GM18517 (cell line): ENCODE results near the gene NCOA4.
"Not testable (repeated sequence)": the region's sequence is repeated elsewhere in the genome, so short reads cannot be mapped to it uniquely, and the experiment has no call there.

Experiments used
- ATAC-seq: cut with Tn5 transposase; IDR thresholded peaks from one replicate; pipeline ENCODE4 v1.9.1; 2021; ENCODE audit warnings: mild to moderate bottlenecking, moderate library complexity; ENCODE audit not compliant: unreplicated experiment

NCOA4 gene

GRCh38 chr10:45985590-45985989 is 44.8 kb downstream of the NCOA4 start:
- not testable (repeated sequence) for ATAC-seq

GRCh38 chr10:45984473-45984872 is 46.0 kb downstream of the NCOA4 start:
- ATAC-seq: not testable (repeated sequence)

DNA sequence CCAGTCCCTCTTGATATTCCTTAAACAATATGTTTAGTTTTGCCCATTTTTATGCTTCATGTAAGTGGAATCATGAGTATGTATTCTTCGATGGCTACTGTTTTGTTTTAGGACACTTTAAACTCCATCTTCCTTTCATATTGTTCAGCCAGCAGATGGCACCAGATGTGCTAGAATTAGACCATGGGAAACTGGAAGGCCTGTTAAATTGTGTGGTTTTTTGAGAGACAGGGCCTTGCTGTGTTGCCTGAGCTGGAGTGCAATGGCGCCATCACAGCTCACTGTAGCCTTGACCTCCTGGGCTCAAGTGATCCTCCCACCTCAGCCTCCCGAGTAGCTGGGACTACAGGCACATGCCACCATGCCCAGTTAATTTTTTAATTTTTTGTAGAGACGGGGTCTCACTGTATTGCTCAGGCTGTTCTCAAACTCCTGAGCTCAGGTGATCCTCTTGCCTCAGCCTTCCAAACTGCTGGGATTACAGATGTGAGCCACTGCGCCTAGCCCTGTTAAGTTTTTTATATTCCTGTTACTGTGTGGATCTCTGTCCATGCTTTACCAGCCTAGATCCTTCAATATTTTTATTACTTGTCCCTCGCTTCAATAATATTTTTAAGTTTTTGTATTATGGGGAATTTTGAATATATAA is 46.8 kb downstream of the NCOA4 start:
- not testable (repeated sequence) for ATAC-seq

DNA sequence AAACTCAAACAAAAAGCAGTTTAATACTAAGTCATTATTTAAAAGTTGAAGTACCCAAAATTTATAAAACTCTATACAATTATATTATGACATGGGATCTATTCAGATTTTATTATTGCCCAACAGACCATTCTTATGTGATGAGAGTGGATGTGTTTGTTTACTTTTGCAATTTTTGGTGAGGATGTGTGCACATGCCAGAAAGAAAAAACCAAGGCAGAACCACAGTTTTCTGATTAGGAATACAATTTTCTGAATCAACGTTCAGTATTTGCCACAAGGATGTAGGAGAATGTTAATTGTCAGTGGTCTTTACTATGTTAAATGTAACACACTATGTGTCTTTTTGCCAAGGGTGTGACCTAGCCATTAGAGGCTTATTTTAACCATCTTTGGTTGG is 49.1 kb downstream of the NCOA4 start:
- not testable (repeated sequence) for ATAC-seq

DNA sequence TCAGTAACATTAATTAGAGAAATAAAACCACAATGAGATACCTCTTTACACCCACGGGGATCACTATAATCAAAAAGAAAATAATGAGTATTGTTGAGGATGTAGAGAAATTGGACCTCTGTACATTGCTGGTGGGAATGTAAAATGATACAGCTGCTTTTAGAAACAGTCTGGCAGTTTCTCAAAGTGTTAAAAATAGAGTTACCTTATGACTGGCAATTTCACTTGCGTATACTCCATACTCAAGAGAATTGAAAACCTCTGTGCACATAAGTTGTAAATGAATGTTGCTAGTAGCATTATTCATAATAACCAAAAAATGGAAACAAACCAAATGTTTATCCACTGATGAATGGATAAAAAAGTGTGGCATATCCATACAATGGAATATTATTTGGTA is 51.9 kb downstream of the NCOA4 start:
- ATAC-seq: peak; percentile 68

GRCh38 chr10:45974041-45974440 is 56.4 kb downstream of the NCOA4 start:
- not testable (repeated sequence) for ATAC-seq

- ATAC-seq: peak; percentile 11
Measured at GRCh38 chr10:45972813-45973169, 57.6 kb downstream of the NCOA4 start.

DNA sequence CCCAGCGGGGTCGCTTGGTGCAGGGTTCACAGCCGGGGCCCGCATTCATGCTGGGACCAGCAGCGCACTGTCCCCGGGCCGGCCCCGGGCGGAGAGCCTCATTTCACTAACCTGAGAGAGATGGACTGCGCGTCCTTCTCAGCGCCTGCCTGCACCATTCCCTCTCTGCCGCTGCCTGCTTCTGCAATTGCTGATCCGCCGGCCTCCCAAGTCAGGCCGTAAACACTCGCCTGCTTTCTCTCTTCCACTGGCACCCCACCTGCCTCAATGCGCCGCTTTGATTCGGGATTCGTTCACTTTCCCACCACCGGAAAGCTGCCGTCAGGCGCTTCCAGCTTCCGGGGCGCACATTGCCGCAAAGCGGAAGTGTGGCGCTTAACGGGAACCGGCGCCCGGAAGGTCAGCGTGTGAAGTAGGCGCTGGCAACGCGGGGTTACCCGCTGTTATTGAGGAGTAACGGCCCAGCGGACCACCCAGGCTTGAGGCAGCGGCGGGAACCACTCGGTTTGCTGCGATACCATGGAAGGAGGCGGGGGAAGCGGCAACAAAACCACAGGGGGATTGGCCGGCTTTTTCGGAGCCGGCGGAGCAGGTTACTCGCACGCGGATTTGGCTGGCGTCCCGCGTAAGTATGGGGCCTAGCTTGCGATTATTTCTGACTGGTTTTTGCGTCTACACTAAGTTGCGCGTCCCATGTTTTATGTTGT is 58.2 kb downstream of the NCOA4 start, which contains the start of gene TIMM23:
TSS of gene TIMM23 (plus strand) at position 384 of the 707 bp plus-strand sequence. CDS start at position 520, 136 bp downstream.
- ATAC-seq: peak; percentile 67

DNA sequence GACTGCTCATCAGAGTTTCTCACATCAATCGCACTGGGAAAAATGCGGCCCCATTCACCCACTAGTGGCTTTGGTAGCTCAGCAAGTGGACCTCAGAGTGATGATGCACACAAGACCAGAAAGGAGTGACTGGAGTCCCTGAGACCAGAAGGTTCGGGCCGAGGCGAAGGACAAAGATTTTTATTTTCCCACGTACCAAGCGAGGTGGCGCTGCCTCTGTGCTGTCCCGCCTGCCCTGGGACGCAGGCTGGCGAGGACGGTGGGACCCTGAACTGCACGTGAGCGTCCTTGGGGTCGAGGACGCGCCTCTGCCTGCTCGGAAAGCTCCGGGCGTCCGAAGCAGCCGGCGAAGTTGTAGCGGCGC is 58.7 kb downstream of the NCOA4 start:
- peak; percentile 31 for ATAC-seq

DNA sequence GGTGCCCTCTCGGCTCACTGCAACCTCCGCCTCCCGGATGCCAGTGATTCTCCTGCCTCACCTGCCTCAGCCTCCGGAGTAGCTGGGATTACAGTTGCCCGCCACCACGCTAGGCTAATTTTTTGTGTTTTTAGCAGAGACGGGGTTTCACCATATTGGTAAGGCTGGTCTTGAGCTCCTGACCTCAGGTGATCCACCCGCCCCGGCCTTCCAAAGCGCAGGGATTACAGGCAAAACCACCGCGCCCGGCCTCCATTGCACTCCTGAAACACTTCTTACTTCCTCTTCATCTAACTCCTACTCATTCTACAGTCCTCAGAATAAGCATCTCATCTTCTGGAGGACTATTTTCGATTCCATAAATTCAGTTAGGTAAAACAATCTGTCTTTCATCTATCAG is 59.4 kb downstream of the NCOA4 start:
- ATAC-seq: not testable (repeated sequence)

- not testable (repeated sequence) for ATAC-seq
Measured at GRCh38 chr10:45962686-45963452, 67.6 kb downstream of the NCOA4 start.

DNA sequence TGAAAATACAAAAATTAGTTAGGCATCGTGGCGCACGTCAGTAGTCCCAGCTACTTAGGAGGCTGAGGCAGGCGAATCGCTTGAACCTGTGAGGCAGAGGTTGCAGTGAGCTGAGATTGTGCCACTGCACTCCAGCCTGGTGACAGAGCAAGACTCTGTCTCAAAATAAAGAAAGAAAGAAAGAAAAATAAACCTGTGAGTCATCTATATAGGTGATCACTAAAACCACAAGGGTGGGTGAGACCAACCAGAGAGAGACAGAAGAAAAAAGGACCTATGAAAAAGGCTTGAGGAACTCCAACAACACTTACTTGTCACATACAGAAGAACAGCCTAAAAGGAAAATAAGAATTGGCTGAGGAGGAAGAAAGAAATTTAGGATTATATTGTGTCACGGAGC is 72.5 kb downstream of the NCOA4 start:
- not testable (repeated sequence) for ATAC-seq

GRCh38 chr10:45956634-45957033 is 73.8 kb downstream of the NCOA4 start:
- ATAC-seq: not testable (repeated sequence)
